Mammary epithelial cell (primary cell): Measurements from ENCODE around the gene RNF169.

Experiments
- EZH2 ChIP-seq: IDR thresholded peaks from 2 replicates; pipeline ENCODE4 v1.6.1; 2012; ENCODE audit warnings: low read length, inconsistent platforms, borderline replicate concordance
- TF ChIP-seq, protein P1 (sequence below), 2 donors: IDR thresholded peaks in 1 of 2; conservative IDR thresholded peaks in 1 of 2; 2 replicates each; pipeline ENCODE4 v1.5.1; 2011 to 2012; ENCODE audit warnings: inconsistent platforms in 2 of 2, low read length in 2 of 2, mild to moderate bottlenecking in 2 of 2, control low read depth in 1 of 2, low read depth in 1 of 2; ENCODE audit not compliant: insufficient read depth in 1 of 2; ENCODE audit errors: extremely low read depth in 1 of 2

DNA sequence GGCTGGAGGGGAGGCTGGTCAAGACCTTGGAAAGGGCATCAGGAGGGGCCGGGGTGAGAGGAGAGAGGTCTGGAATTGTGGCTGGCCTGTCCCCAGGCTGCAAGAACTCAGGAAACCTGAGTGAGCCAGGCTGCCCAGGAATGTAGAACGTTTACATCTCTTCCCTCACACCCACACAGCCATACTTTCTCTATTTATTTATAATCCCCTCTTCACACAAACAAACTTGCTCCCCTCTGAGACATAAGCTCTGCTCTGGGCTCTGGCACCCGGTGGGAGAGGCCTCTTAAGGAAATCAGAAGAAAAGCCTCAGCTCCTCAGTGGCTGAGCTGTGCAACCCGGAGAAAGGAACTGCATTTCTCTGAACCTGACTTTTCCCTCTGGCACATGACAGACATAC, 22.9 kb upstream of the RNF169 start:
- TF ChIP-seq EZH2: no peak
- TF ChIP-seq, protein P1, sequence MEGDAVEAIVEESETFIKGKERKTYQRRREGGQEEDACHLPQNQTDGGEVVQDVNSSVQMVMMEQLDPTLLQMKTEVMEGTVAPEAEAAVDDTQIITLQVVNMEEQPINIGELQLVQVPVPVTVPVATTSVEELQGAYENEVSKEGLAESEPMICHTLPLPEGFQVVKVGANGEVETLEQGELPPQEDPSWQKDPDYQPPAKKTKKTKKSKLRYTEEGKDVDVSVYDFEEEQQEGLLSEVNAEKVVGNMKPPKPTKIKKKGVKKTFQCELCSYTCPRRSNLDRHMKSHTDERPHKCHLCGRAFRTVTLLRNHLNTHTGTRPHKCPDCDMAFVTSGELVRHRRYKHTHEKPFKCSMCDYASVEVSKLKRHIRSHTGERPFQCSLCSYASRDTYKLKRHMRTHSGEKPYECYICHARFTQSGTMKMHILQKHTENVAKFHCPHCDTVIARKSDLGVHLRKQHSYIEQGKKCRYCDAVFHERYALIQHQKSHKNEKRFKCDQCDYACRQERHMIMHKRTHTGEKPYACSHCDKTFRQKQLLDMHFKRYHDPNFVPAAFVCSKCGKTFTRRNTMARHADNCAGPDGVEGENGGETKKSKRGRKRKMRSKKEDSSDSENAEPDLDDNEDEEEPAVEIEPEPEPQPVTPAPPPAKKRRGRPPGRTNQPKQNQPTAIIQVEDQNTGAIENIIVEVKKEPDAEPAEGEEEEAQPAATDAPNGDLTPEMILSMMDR (conservative IDR thresholded peaks at IDR 0.05 in 1 of 2, IDR thresholded peaks at IDR 0.05 in 1 of 2; ENCODE audit: extremely low read depth in 1 of 2, insufficient read depth in 1 of 2, low read depth in 1 of 2, low read length in 2 of 2): no peak
